Measurements from ENCODE around the gene EMILIN1. TPM values are rescaled to one million over a fixed set of nuclear protein-coding genes. Genes with fewer than 3 reads are reported as not detected.

Gene EMILIN1
- total and polyA plus RNA-seq, 2 donors (not counting 1 experiment from before 2014, with no cell fraction given) = 0.24 to 0.52 TPM

DNA sequence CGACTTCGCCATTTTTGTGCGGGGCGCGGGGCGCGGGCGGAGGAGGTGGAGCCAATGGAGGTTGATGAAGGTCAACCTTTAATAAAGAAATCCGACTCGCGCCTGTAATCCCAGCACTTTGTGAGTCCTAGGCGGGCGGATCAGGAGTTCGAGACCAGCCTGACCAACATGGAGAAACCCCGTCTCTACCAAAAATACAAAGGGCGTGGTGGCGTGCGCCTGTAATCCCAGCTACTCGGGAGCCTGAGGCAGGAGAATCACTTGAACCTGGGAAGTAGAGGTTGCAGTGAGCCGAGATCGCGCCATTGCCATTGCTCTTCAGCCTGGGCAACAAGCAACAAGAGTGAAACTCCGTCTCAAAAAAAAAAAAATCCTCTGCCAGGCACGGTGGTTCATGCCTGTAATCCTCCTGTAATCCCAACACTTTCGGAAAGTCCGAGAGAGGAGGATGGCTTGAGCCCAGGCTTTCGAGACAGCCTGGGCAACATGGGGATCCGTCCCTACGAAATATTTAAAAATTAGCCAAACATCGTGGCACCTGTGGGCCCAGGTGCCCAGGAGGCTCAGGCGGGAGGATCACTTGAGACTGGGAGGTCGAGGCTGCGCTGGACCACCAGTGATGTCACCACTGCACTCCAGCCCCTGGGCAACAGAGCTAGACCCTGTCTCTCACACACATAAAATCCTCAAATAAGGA, 56.5 kb downstream of the EMILIN1 start:
- Histone ChIP-seq H3K4me3 (ENCODE audit: control extremely low read depth in 1 of 5, extremely low read depth in 1 of 5, insufficient read depth in 1 of 5, low read depth in 2 of 5, low read length in 4 of 5) (peak overlapping the region in 4 of 5 experiments; percentile 75 to 89 (median 81)), H3K36me3 (replicated peaks in 1 of 2; ENCODE audit: control extremely low read depth in 1 of 2, control insufficient read depth in 1 of 2, extremely low read depth in 1 of 2, insufficient read depth in 2 of 2, low read length in 1 of 2) (peaks cover 0 to 25% of the 10 kb centered on the region in 2 experiments), H3K27me3 (replicated peaks in 1 of 4; ENCODE audit: control extremely low read depth in 1 of 4, control insufficient read depth in 3 of 4, insufficient read depth in 4 of 4, low read length in 3 of 4) (no peaks in the 10 kb centered on the region), H3K9me3 (ENCODE audit: control extremely low read depth in 1 of 3, control insufficient read depth in 2 of 3, insufficient read depth in 1 of 3, low read length in 2 of 3) (no peaks in the 10 kb centered on the region), H3K79me2 (ENCODE audit: control insufficient read depth, insufficient read depth, low read length) (peaks cover 12% of the 10 kb centered on the region), H3K27ac (ENCODE audit: low read length in 2 of 2) (peak overlapping the region in 1 of 2 donors; percentile 39), H3K4me2 (replicated peaks; ENCODE audit: low read depth, low read length, poor library complexity, severe bottlenecking) (peak overlapping the region; percentile 93), H4K20me1 (ENCODE audit: control insufficient read depth, insufficient read depth, low read length, poor library complexity, severe bottlenecking) (peaks cover 5% of the 10 kb centered on the region), H3K4me1 (ENCODE audit: control insufficient read depth in 2 of 2, insufficient read depth in 2 of 2, low read length in 2 of 2) (peaks cover 17 to 25% of the 10 kb centered on the region in 2 donors), H3K9ac (ENCODE audit: low read length) (peak overlapping the region; percentile 88), H2AFZ (ENCODE audit: insufficient read depth, low read depth, low read length, poor library complexity, severe bottlenecking) (peak overlapping the region; percentile 92)
- no peak for TF ChIP-seq EZH2 (IDR thresholded peaks at IDR 0.05; ENCODE audit: borderline replicate concordance, insufficient read depth, low read depth, low read length, poor library complexity, severe bottlenecking)
- TF ChIP-seq CTCF (IDR thresholded peaks at IDR 0.05) = no peak
- peak overlapping the region; percentile 96 for H3K4me3 Mint-ChIP-seq
- H3K4me1 Mint-ChIP-seq = peaks cover 23% of the 10 kb centered on the region
- DNase-seq (peak; percentile 27), ATAC-seq (ENCODE audit: low read depth) (no peak)
- H3K9me3 Mint-ChIP-seq (ENCODE audit: insufficient read depth) = no peaks in the 10 kb centered on the region
- ChIA-PET CTCF (interaction anchor here (1.0 to 2.8 kb wide), 4 partner anchors 11 to 172 kb away, joined by 5 to 19 read pairs (median 9); partner anchors contain the start of gene ABHD1), POLR2A (interaction anchor here (0.6 to 3.4 kb wide), 5 partner anchors 11 to 185 kb away, joined by 3 to 29 read pairs (median 4); partner anchors contain the start of genes ABHD1, ATRAID and SLC5A6)
- H3K27me3 Mint-ChIP-seq = no peaks in the 10 kb centered on the region
- intact Hi-C loops (cut with micrococcal nuclease) = loop anchor here (1.0 kb wide), 10 partner anchors 12 to 235 kb away; partner anchors contain the start of genes ABHD1, ATRAID, CAD and EIF2B4
- peak overlapping the region; percentile 97 for H3K27ac Mint-ChIP-seq
- WGBS (ENCODE audit: insufficient coverage) = 54% methylated on average over 28 of the region's 33 CpGs
